ENCODE measurements around the gene EGFL7.
"Not testable (repeated sequence)": the region's sequence is repeated elsewhere in the genome, so short reads cannot be mapped to it uniquely, and the experiment has no call there.

EGFL7 gene

GRCh38 chr9:136705564-136705963, 42.8 kb downstream of the EGFL7 start:
- DNase-seq: no peak

- DNase-seq: no peak
Measured at GRCh38 chr9:136707011-136707410, 44.3 kb downstream of the EGFL7 start.

GRCh38 chr9:136707849-136708517, 45.3 kb downstream of the EGFL7 start:
- no peak for DNase-seq

GRCh38 chr9:136709454-136710109, 46.9 kb downstream of the EGFL7 start:
- no peak for DNase-seq

GRCh38 chr9:136710543-136710942, 47.8 kb downstream of the EGFL7 start:
- DNase-seq: no peak

GRCh38 chr9:136711219-136711648, 48.5 kb downstream of the EGFL7 start:
- not testable (repeated sequence) for DNase-seq

- DNase-seq: peak; percentile 28
Measured at GRCh38 chr9:136711751-136712689, 49.3 kb downstream of the EGFL7 start, which contains the start of gene DIPK1B. DIPK1B (plus strand) TSS chr9:136712572; CDS start chr9:136712666, 94 bp downstream.

- DNase-seq: no peak
Measured at GRCh38 chr9:136712690-136713544, 50.2 kb downstream of the EGFL7 start.

GRCh38 chr9:136713550-136713949, 50.8 kb downstream of the EGFL7 start:
- DNase-seq: no peak

GRCh38 chr9:136714096-136714892, 51.6 kb downstream of the EGFL7 start:
- DNase-seq: no peak

- no peak for DNase-seq
Measured at GRCh38 chr9:136714893-136715274, 52.2 kb downstream of the EGFL7 start.

GRCh38 chr9:136717399-136717798, 54.7 kb downstream of the EGFL7 start:
- DNase-seq: no peak

- DNase-seq: no peak
Measured at GRCh38 chr9:136718345-136719194, 55.9 kb downstream of the EGFL7 start.

- no peak for DNase-seq
Measured at GRCh38 chr9:136719195-136719880, 56.6 kb downstream of the EGFL7 start.

- no peak for DNase-seq
Measured at GRCh38 chr9:136720251-136720897, 57.7 kb downstream of the EGFL7 start.

GRCh38 chr9:136720898-136721338, 58.2 kb downstream of the EGFL7 start:
- no peak for DNase-seq

GRCh38 chr9:136721339-136722092, 58.8 kb downstream of the EGFL7 start:
- DNase-seq: no peak

Data from CD4-positive, alpha-beta T cell treated with Interleukin-6 for 4 hours (primary cell).